Kidney (tissue), 14 donors: ENCODE measurements around the gene ZDHHC14. TPM values are rescaled to one million over a fixed set of nuclear protein-coding genes. Genes with fewer than 3 reads are reported as not detected.

Experiments
- DNase-seq, 5 donors: peaks; one replicate each; pipeline ENCODE4 v3.0.0-alpha.2; 2013 to 2020
- FAIRE-seq: peaks from 2 replicates; lab custom pipeline; 2012; peaks lifted over from hg19 to GRCh38; lab: Jason Lieb, UNC
- H3K27ac ChIP-seq, 2 donors: one replicate each; pipeline ENCODE4 v1.7.0; 2013; ENCODE audit warnings: low read depth in 2 of 2, low read length in 2 of 2, inconsistent platforms in 1 of 2
- H3K27me3 ChIP-seq: one replicate; pipeline ENCODE4 v1.7.1; 2013; ENCODE audit warnings: low read length, inconsistent platforms; ENCODE audit not compliant: control insufficient read depth, insufficient read depth
- H3K36me3 ChIP-seq, 3 donors: one replicate each; pipeline versions ENCODE4 v1.7.0 to v1.7.1; 2013; ENCODE audit warnings: low read length in 3 of 3, control low read depth in 1 of 3, inconsistent platforms in 1 of 3; ENCODE audit not compliant: insufficient read depth in 3 of 3, control insufficient read depth in 2 of 3
- H3K4me1 ChIP-seq, 3 donors: one replicate each; pipeline versions ENCODE4 v1.7.0 to v1.7.1; 2013; ENCODE audit warnings: low read length in 3 of 3, inconsistent platforms in 1 of 3, low read depth in 1 of 3; ENCODE audit not compliant: control insufficient read depth in 2 of 3, insufficient read depth in 2 of 3
- H3K4me3 ChIP-seq, 3 donors: one replicate each; pipeline versions ENCODE4 v1.7.0 to v1.8.1; 2013; ENCODE audit warnings: low read length in 3 of 3, control low read depth in 1 of 3, inconsistent platforms in 1 of 3
- H3K9ac ChIP-seq, 3 donors: one replicate each; pipeline versions ENCODE4 v1.7.0 to v1.7.1; 2013; ENCODE audit warnings: low read length in 3 of 3, control low read depth in 1 of 3, inconsistent platforms in 1 of 3
- H3K9me3 ChIP-seq, 3 donors: one replicate each; pipeline versions ENCODE4 v1.7.0 to v1.7.1; 2013; ENCODE audit warnings: low read length in 3 of 3, control low read depth in 1 of 3, inconsistent platforms in 1 of 3; ENCODE audit not compliant: control insufficient read depth in 2 of 3, insufficient read depth in 1 of 3
- intact Hi-C: fragments of 100-400 bp; cut with DNase I; formaldehyde crosslinking; loops from one replicate; pipeline ENCODE4 v1.11.1; 2022
- polyA plus RNA-seq: library from polyadenylated mRNA; stranded (reverse); fragments of 350-450 nt; fragmentation: Illumina TruSeq; extraction: RNeasy Lipid Tissue Mini Kit (QIAGEN cat#74804); gene quantifications from one replicate; pipeline ENCODE4 v1.2.3, GENCODE V29; 2014; ENCODE audit warnings: low read depth, low replicate concordance; ENCODE audit not compliant: insufficient read depth
- total RNA-seq: library from RNA; stranded (reverse); fragmentation: NEBNext Ultra II Directional; extraction: Animal tissue kit (Norgen Biotek cat#: 25700); gene quantifications from one replicate; pipeline ENCODE4 v1.2.1, GENCODE V29; 2021
- TF ChIP-seq, protein P1 (sequence below): IDR thresholded peaks from 3 replicates; pipeline ENCODE4 v1.5.1; 2012; ENCODE audit warnings: mild to moderate bottlenecking, moderate library complexity, borderline replicate concordance; ENCODE audit not compliant: insufficient read depth; ENCODE audit errors: extremely low read depth
- donor health status: control.
- donor health status: control.
- donor health status: control.
- donor health status: control.
- donor health status: control.
- donor health status: DM: yes; HTN: yes; CAD: no.
- donor health status: Normal renal cell carcinoma (clear cell type).

Gene ZDHHC14
- total and polyA plus RNA-seq, 2 donors from 2014 or later, result 13.5 to 26.7 TPM

DNA sequence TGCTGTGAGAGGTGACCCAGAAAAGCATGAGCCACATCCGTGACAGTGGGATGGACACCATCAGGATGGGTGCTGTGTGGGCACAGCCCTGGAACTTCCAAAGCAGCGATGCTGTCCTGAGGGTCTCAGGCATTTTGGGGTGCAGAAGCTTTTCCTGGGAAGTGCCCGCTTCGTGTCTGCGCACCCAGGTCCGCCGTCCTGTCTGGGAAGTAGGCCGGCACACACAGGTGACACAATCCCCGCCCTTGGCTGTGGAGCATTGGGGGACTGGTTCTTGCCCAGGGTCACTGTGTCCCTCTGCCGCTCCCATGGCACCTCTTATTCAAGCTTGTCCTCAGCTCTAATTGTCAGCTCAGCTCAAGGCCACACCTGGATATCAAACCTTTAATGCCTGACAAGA is 112.6 kb downstream of the ZDHHC14 start:
- H3K27ac ChIP-seq, result no peak overlapping the region
- no peaks in the 10 kb centered on the region for H3K27me3 ChIP-seq
- H3K4me1 ChIP-seq, result no peaks in the 10 kb centered on the region
- TF ChIP-seq, protein P1, sequence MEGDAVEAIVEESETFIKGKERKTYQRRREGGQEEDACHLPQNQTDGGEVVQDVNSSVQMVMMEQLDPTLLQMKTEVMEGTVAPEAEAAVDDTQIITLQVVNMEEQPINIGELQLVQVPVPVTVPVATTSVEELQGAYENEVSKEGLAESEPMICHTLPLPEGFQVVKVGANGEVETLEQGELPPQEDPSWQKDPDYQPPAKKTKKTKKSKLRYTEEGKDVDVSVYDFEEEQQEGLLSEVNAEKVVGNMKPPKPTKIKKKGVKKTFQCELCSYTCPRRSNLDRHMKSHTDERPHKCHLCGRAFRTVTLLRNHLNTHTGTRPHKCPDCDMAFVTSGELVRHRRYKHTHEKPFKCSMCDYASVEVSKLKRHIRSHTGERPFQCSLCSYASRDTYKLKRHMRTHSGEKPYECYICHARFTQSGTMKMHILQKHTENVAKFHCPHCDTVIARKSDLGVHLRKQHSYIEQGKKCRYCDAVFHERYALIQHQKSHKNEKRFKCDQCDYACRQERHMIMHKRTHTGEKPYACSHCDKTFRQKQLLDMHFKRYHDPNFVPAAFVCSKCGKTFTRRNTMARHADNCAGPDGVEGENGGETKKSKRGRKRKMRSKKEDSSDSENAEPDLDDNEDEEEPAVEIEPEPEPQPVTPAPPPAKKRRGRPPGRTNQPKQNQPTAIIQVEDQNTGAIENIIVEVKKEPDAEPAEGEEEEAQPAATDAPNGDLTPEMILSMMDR, result no peak
- H3K9ac ChIP-seq, result no peak overlapping the region
- DNase-seq, result no peak
- no peak for FAIRE-seq
- intact Hi-C loops, result no loop called here
- no peak overlapping the region for H3K4me3 ChIP-seq
- H3K36me3 ChIP-seq, result no peaks in the 10 kb centered on the region
- no peaks in the 10 kb centered on the region for H3K9me3 ChIP-seq

DNA sequence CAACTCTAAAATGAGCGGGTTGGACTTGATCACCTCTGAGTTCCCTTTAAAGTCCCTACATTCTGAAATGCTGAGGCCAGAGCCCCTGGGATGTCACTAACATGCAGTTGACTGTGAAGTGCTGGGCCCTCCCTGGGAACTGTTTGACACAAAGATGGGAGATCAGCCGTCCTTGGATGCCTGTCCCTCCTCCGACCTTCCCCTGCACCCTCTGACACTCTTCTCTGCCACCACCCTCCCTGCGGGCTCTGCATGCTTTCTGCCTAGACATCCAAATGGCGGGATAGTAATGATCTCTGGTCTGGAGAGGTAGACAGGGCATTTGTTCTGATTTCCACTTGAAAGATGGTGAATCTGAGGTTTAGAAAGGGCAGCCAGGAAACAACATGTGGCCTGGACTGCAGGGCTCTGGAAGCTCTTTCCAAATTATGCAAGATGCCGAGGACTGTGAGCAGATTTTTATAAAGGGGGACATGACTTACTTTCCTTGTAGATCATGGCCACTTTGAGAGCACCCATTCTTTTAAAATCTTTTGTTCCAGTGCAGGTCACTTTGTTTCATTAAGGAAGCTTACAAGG is 113.2 kb downstream of the ZDHHC14 start:
- Histone ChIP-seq H3K9ac (no peak overlapping the region), H3K27ac (no peak overlapping the region), H3K9me3 (no peaks in the 10 kb centered on the region), H3K36me3 (no peaks in the 10 kb centered on the region), H3K4me3 (no peak overlapping the region), H3K27me3 (no peaks in the 10 kb centered on the region), H3K4me1 (no peaks in the 10 kb centered on the region)
- TF ChIP-seq, protein P1, result no peak
- no peak for DNase-seq
- no peak for FAIRE-seq
- intact Hi-C loops, result no loop called here

DNA sequence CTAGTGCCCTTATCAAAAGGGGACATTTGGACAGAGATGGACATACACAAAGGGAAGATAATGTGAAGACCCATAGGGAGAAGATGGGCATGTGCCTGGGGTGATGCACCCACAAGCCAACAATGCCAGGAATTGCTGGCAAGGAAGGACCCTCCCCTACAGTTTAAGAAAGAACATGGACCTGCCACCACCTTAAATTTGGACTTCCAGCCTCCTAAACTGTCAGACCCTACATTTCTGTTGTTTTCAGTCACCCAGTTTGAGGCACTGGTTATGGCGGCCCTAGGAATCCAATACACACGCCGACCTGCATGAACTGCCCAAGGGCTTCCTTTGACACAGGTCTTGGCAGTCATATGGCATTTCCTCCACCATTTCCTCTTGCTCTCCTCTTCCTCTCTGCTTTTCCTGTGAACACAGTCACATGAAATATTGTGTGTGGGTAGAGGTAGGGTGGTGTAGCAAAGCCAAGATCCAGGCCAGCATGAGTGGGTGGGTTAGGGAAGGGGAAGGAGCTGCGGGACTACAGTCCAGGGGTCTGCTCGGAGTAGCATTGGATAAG is 115.6 kb downstream of the ZDHHC14 start:
- no peak overlapping the region for H3K27ac ChIP-seq
- no peak for DNase-seq
- H3K4me1 ChIP-seq, result no peaks in the 10 kb centered on the region
- no peaks in the 10 kb centered on the region for H3K36me3 ChIP-seq
- TF ChIP-seq, protein P1, result no peak
- H3K27me3 ChIP-seq, result no peaks in the 10 kb centered on the region
- H3K9ac ChIP-seq, result no peak overlapping the region
- intact Hi-C loops, result no loop called here
- H3K4me3 ChIP-seq, result no peak overlapping the region
- H3K9me3 ChIP-seq, result no peaks in the 10 kb centered on the region
- no peak for FAIRE-seq

DNA sequence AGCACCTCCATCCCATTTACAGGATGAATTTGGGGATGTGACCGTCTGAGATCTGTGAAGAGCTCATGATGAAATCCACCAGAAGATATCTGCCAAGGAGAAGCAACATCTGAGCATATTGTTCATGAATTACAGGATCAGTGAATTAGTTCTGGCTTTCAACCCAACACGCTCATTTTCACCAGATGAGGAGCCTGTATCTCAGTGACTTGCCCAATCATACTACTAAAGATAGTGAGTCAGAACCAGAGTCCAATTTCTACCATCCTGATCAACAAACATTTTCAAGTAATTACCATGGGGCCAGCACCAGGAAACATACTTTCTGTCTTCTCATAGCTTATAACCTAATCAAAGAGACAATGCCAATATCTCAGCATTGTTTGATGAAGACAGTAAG is 116.6 kb downstream of the ZDHHC14 start:
- Histone ChIP-seq H3K9me3 (no peaks in the 10 kb centered on the region), H3K9ac (no peak overlapping the region), H3K4me1 (no peaks in the 10 kb centered on the region), H3K4me3 (no peak overlapping the region), H3K36me3 (no peaks in the 10 kb centered on the region), H3K27ac (no peak overlapping the region), H3K27me3 (no peaks in the 10 kb centered on the region)
- DNase-seq (no peak), FAIRE-seq (no peak)
- intact Hi-C loops, result no loop called here
- TF ChIP-seq, protein P1, result no peak
